Loucy (cell line): Measurements from ENCODE around the gene LPP.

ENCODE experiments used
- H2AFZ ChIP-seq: fragments of 200-600 bp; sonication (generic); 2 replicates; pipeline ENCODE4 v1.6.0; 2016; ENCODE audit warnings: antibody characterized with exemption, mild to moderate bottlenecking, low read length, moderate library complexity
- H3F3A ChIP-seq: fragments of 200-600 bp; 2 replicates; pipeline ENCODE4 v1.6.0; 2016; ENCODE audit warnings: antibody characterized with exemption, low read depth, mild to moderate bottlenecking
- H3K27me3 ChIP-seq: fragments of 200-600 bp; sonication (generic); 2 replicates; pipeline ENCODE4 v1.6.1; 2014; ENCODE audit warnings: low read length, mild to moderate bottlenecking; ENCODE audit not compliant: insufficient read depth, poor library complexity, severe bottlenecking
- H3K36me3 ChIP-seq: fragments of 200-600 bp; sonication (generic); 2 replicates; pipeline ENCODE4 v1.6.1; 2016; ENCODE audit warnings: low read length; ENCODE audit not compliant: insufficient read depth
- H3K4me1 ChIP-seq: fragments of 200-600 bp; sonication (generic); 2 replicates; pipeline ENCODE4 v1.5.1; 2014; ENCODE audit warnings: low read length, mild to moderate bottlenecking; ENCODE audit not compliant: insufficient read depth, poor library complexity, severe bottlenecking
- H3K4me2 ChIP-seq: fragments of 200-600 bp; sonication (generic); 2 replicates; pipeline ENCODE4 v1.6.0; 2014; ENCODE audit warnings: antibody characterized with exemption, low read length, low read depth, mild to moderate bottlenecking; ENCODE audit not compliant: poor library complexity, severe bottlenecking
- H3K4me3 ChIP-seq: fragments of 200-600 bp; sonication (generic); 2 replicates; pipeline ENCODE4 v1.5.1; 2014; ENCODE audit warnings: low read length, mild to moderate bottlenecking, mixed read lengths; ENCODE audit not compliant: poor library complexity, severe bottlenecking
- H3K79me2 ChIP-seq: fragments of 200-600 bp; sonication (generic); 2 replicates; pipeline ENCODE4 v1.6.1; 2014; ENCODE audit warnings: low read length; ENCODE audit not compliant: insufficient read depth
- H3K9ac ChIP-seq: fragments of 200-600 bp; sonication (generic); 2 replicates; pipeline ENCODE4 v1.6.0; 2014; ENCODE audit warnings: mild to moderate bottlenecking, low read depth, low read length, moderate library complexity; ENCODE audit not compliant: poor library complexity, severe bottlenecking
- H3K9me2 ChIP-seq: fragments of 200-600 bp; sonication (generic); replicated peaks from 2 replicates; pipeline ENCODE4 v1.6.1; 2016; ENCODE audit warnings: low read depth, low read length, mixed read lengths
- H3K9me3 ChIP-seq: fragments of 200-600 bp; sonication (generic); 2 replicates; pipeline ENCODE4 v1.6.1; 2014; ENCODE audit warnings: mild to moderate bottlenecking, antibody characterized with exemption, low read length, low read depth; ENCODE audit not compliant: insufficient read depth
- H4K20me1 ChIP-seq: fragments of 200-600 bp; sonication (generic); 2 replicates; pipeline ENCODE4 v1.6.0; 2014; ENCODE audit warnings: antibody characterized with exemption, low read length, mild to moderate bottlenecking; ENCODE audit not compliant: insufficient read depth, poor library complexity, severe bottlenecking
- CTCF ChIP-seq: fragments of 200-600 bp; sonication (generic); conservative IDR thresholded peaks from 2 replicates; pipeline ENCODE4 v1.5.1; 2014; ENCODE audit warnings: mild to moderate bottlenecking, antibody characterized with exemption, low read length
- EZH2phosphoT487 ChIP-seq: fragments of 200-600 bp; IDR thresholded peaks from 2 replicates; pipeline ENCODE4 v1.6.1; 2018; ENCODE audit warnings: antibody characterized with exemption, mild to moderate bottlenecking, moderate library complexity, borderline replicate concordance

The LPP gene

GRCh38 chr3:188349933-188350332, 196.0 kb downstream of the LPP start:
- no peaks in the 10 kb centered on the region for H3F3A ChIP-seq
- H3K9ac ChIP-seq, result no peak overlapping the region
- H4K20me1 ChIP-seq, result no peaks in the 10 kb centered on the region
- H2AFZ ChIP-seq, result no peak overlapping the region
- TF ChIP-seq EZH2phosphoT487 (no peak), CTCF (no peak)
- H3K4me2 ChIP-seq, result no peak overlapping the region
- no peaks in the 10 kb centered on the region for H3K36me3 ChIP-seq
- H3K4me3 ChIP-seq, result no peak overlapping the region
- no peaks in the 10 kb centered on the region; the same call in 1 of the 2 replicates for H3K79me2 ChIP-seq
- H3K4me1 ChIP-seq, result peaks cover 7% of the 10 kb centered on the region
- no peaks in the 10 kb centered on the region for H3K27me3 ChIP-seq
- H3K9me2 ChIP-seq, result no peaks in the 10 kb centered on the region
- H3K9me3 ChIP-seq, result no peaks in the 10 kb centered on the region

- no peak overlapping the region for H3K4me2 ChIP-seq
- H3K4me1 ChIP-seq, result no peaks in the 10 kb centered on the region
- H3K4me3 ChIP-seq, result no peak overlapping the region
- H4K20me1 ChIP-seq, result no peaks in the 10 kb centered on the region
- no peaks in the 10 kb centered on the region for H3K9me2 ChIP-seq
- H3F3A ChIP-seq, result no peaks in the 10 kb centered on the region
- no peak overlapping the region for H3K9ac ChIP-seq
- no peak for TF ChIP-seq EZH2phosphoT487
- TF ChIP-seq CTCF, result no peak
- H3K79me2 ChIP-seq, result no peaks in the 10 kb centered on the region; the same call in 1 of the 2 replicates
- no peaks in the 10 kb centered on the region for H3K27me3 ChIP-seq
- no peaks in the 10 kb centered on the region for H3K9me3 ChIP-seq
- H3K36me3 ChIP-seq, result no peaks in the 10 kb centered on the region
- H2AFZ ChIP-seq, result no peak overlapping the region
Measured at GRCh38 chr3:188350961-188351360, 197.0 kb downstream of the LPP start.

GRCh38 chr3:188351648-188352047, 197.7 kb downstream of the LPP start:
- Histone ChIP-seq H3K4me2 (no peak overlapping the region), H3K9me2 (no peaks in the 10 kb centered on the region), H3K79me2 (no peaks in the 10 kb centered on the region; the same call in 1 of the 2 replicates), H3F3A (no peaks in the 10 kb centered on the region), H3K27me3 (no peaks in the 10 kb centered on the region), H3K4me1 (no peaks in the 10 kb centered on the region), H2AFZ (no peak overlapping the region), H3K4me3 (no peak overlapping the region), H3K9me3 (no peaks in the 10 kb centered on the region), H4K20me1 (no peaks in the 10 kb centered on the region), H3K36me3 (no peaks in the 10 kb centered on the region), H3K9ac (no peak overlapping the region)
- TF ChIP-seq EZH2phosphoT487, result no peak
- TF ChIP-seq CTCF, result no peak
